ENCODE data around the gene ITGAV.

Gene ITGAV

GRCh38 chr2:186687807-186688211 is 98.0 kb downstream of the ITGAV start:
- DNase-seq, result peak; percentile 60

- no peak for DNase-seq
These were observed 99.0 kb downstream of the ITGAV start for GRCh38 chr2:186688813-186689212.

GRCh38 chr2:186690786-186691185 is 100.9 kb downstream of the ITGAV start:
- DNase-seq, result peak; percentile 32

- DNase-seq, result no peak
These were observed 101.4 kb downstream of the ITGAV start for GRCh38 chr2:186691231-186691630.

GRCh38 chr2:186691900-186692299 is 102.0 kb downstream of the ITGAV start:
- DNase-seq, result no peak

GRCh38 chr2:186693446-186693832 is 103.6 kb downstream of the ITGAV start:
- DNase-seq, result no peak

GRCh38 chr2:186695081-186695756 is 105.4 kb downstream of the ITGAV start:
- DNase-seq, result peak; percentile 72

- DNase-seq, result no peak
These were observed 106.4 kb downstream of the ITGAV start for GRCh38 chr2:186696290-186696689.

GRCh38 chr2:186696804-186697203 is 106.9 kb downstream of the ITGAV start:
- no peak for DNase-seq

- peak; percentile 66 for DNase-seq
These were observed 107.7 kb downstream of the ITGAV start for GRCh38 chr2:186697536-186697935.

- DNase-seq, result no peak
These were observed 109.9 kb downstream of the ITGAV start for GRCh38 chr2:186699742-186700141.

- no peak for DNase-seq
These were observed 112.2 kb downstream of the ITGAV start for GRCh38 chr2:186702006-186702405.

- DNase-seq, result no peak
These were observed 112.6 kb downstream of the ITGAV start for GRCh38 chr2:186702501-186702900.

GRCh38 chr2:186704897-186705296 is 115.0 kb downstream of the ITGAV start:
- no peak for DNase-seq

GRCh38 chr2:186709529-186710450 is 119.9 kb downstream of the ITGAV start:
- DNase-seq, result no peak

GRCh38 chr2:186713691-186714090 is 123.8 kb downstream of the ITGAV start:
- DNase-seq, result no peak

- no peak for DNase-seq
These were observed 124.8 kb downstream of the ITGAV start for GRCh38 chr2:186714611-186715010.

- no peak for DNase-seq
These were observed 126.1 kb downstream of the ITGAV start for GRCh38 chr2:186716004-186716403.

GRCh38 chr2:186716899-186717298 is 127.0 kb downstream of the ITGAV start:
- no peak for DNase-seq

GRCh38 chr2:186717320-186718007 is 127.6 kb downstream of the ITGAV start:
- no peak for DNase-seq

- no peak for DNase-seq
These were observed 128.3 kb downstream of the ITGAV start for GRCh38 chr2:186718122-186718521.

- no peak for DNase-seq
These were observed 129.0 kb downstream of the ITGAV start for GRCh38 chr2:186718903-186719302.

- no peak for DNase-seq
These were observed 132.1 kb downstream of the ITGAV start for GRCh38 chr2:186721956-186722355.

- DNase-seq, result no peak
These were observed 134.9 kb downstream of the ITGAV start for GRCh38 chr2:186724736-186725135.
